Fibroblast of lung (primary cell): Measurements from ENCODE around the gene KRCC1.
"Not testable (repeated sequence)": the region's sequence is repeated elsewhere in the genome, so short reads cannot be mapped to it uniquely, and the experiment has no call there.

Source experiments
- EZH2 ChIP-seq: IDR thresholded peaks from 2 replicates; pipeline ENCODE4 v1.5.1; 2012; ENCODE audit warnings: low read length, control low read depth, mild to moderate bottlenecking; ENCODE audit errors: missing control alignments
- TF ChIP-seq, protein P1 (sequence below), 2 donors: IDR thresholded peaks in 1 of 2; conservative IDR thresholded peaks in 1 of 2; 1 replicate in 1 of 2; 2 replicates in 1 of 2; pipeline ENCODE4 v1.5.1; 2011 to 2012; ENCODE audit warnings: low read length in 2 of 2, control low read depth in 1 of 2, inconsistent platforms in 1 of 2, low read depth in 1 of 2, mild to moderate bottlenecking in 1 of 2

DNA sequence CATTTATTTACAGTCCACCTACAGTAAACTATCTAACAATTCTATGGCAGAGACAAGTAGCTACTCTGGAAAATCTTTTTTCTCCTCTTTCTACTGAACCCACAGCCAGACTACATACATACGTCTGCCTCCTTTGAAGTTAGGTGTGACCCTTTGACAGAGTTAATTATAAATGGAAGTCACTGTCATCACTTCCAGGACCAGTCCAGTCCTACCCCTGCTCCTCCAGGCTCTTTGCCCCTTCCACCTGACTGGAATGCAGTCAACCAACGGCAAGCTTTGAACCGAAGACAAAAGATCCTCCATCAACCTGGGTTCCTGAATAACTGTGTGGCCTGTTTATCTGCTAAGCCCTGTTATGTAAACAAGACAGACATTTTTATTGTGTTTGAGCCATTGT, 74.4 kb downstream of the KRCC1 start:
- TF ChIP-seq, protein P1, sequence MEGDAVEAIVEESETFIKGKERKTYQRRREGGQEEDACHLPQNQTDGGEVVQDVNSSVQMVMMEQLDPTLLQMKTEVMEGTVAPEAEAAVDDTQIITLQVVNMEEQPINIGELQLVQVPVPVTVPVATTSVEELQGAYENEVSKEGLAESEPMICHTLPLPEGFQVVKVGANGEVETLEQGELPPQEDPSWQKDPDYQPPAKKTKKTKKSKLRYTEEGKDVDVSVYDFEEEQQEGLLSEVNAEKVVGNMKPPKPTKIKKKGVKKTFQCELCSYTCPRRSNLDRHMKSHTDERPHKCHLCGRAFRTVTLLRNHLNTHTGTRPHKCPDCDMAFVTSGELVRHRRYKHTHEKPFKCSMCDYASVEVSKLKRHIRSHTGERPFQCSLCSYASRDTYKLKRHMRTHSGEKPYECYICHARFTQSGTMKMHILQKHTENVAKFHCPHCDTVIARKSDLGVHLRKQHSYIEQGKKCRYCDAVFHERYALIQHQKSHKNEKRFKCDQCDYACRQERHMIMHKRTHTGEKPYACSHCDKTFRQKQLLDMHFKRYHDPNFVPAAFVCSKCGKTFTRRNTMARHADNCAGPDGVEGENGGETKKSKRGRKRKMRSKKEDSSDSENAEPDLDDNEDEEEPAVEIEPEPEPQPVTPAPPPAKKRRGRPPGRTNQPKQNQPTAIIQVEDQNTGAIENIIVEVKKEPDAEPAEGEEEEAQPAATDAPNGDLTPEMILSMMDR (conservative IDR thresholded peaks at IDR 0.05 in 1 of 2, IDR thresholded peaks at IDR 0.05 in 1 of 2; ENCODE audit: low read depth in 1 of 2, low read length in 2 of 2), result not testable (repeated sequence)
- not testable (repeated sequence) for TF ChIP-seq EZH2
